Chondrocyte (in vitro differentiated cells): ENCODE results near the gene DPY19L1. TPM values are rescaled to one million over a fixed set of nuclear protein-coding genes. Genes with fewer than 3 reads are reported as not detected.
"Not testable (repeated sequence)": the region's sequence is repeated elsewhere in the genome, so short reads cannot be mapped to it uniquely, and the experiment has no call there.

Experiments
- DNase-seq: peaks from one replicate; pipeline ENCODE4 v3.0.0; 2021; ENCODE audit warnings: mixed read lengths, low spot score
- H3K27ac Mint-ChIP-seq: one replicate; pipeline ENCODE4 v1.8.0; 2021; ENCODE audit warnings: mild to moderate bottlenecking, moderate library complexity, mixed read lengths; ENCODE audit not compliant: unreplicated experiment
- H3K27me3 Mint-ChIP-seq: 2 replicates; pipeline ENCODE4 v1.8.0; 2021; ENCODE audit warnings: low read depth, mixed read lengths
- H3K36me3 Mint-ChIP-seq: 2 replicates; pipeline ENCODE4 v1.8.0; 2021; ENCODE audit warnings: low read depth, mixed read lengths
- H3K4me1 Mint-ChIP-seq: 2 replicates; pipeline ENCODE4 v1.8.0; 2021; ENCODE audit warnings: low read depth, mild to moderate bottlenecking, mixed read lengths
- H3K4me3 Mint-ChIP-seq: one replicate; pipeline ENCODE4 v1.8.0; 2021; ENCODE audit warnings: mild to moderate bottlenecking, moderate library complexity, mixed read lengths; ENCODE audit not compliant: unreplicated experiment
- H3K9me3 Mint-ChIP-seq: 2 replicates; pipeline ENCODE4 v1.8.0; 2021; ENCODE audit warnings: low read depth, mixed read lengths
- total RNA-seq: library from RNA; stranded (reverse); gene quantifications from 3 replicates; pipeline ENCODE4 v1.2.1, GENCODE V29; 2021
- TF ChIP-seq, protein P1 (sequence below): fragments of 200-600 bp; sonication (generic); IDR thresholded peaks from 2 replicates; pipeline ENCODE4 v1.5.0; 2021; ENCODE audit warnings: antibody characterized with exemption, mild to moderate bottlenecking, moderate library complexity

The DPY19L1 gene
- total RNA-seq, 1 donor from 2014 or later: 30.9 TPM

- Mint-ChIP-seq H3K36me3 (no peaks in the 10 kb centered on the region), H3K4me1 (peaks cover 35% of the 10 kb centered on the region), H3K4me3 (peak overlapping the region; percentile 27), H3K9me3 (peaks cover 6% of the 10 kb centered on the region), H3K27ac (peak overlapping the region; percentile 98), H3K27me3 (no peaks in the 10 kb centered on the region)
- TF ChIP-seq, protein P1, sequence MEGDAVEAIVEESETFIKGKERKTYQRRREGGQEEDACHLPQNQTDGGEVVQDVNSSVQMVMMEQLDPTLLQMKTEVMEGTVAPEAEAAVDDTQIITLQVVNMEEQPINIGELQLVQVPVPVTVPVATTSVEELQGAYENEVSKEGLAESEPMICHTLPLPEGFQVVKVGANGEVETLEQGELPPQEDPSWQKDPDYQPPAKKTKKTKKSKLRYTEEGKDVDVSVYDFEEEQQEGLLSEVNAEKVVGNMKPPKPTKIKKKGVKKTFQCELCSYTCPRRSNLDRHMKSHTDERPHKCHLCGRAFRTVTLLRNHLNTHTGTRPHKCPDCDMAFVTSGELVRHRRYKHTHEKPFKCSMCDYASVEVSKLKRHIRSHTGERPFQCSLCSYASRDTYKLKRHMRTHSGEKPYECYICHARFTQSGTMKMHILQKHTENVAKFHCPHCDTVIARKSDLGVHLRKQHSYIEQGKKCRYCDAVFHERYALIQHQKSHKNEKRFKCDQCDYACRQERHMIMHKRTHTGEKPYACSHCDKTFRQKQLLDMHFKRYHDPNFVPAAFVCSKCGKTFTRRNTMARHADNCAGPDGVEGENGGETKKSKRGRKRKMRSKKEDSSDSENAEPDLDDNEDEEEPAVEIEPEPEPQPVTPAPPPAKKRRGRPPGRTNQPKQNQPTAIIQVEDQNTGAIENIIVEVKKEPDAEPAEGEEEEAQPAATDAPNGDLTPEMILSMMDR: no peak
- DNase-seq: no peak
These were observed 33.5 kb downstream of the DPY19L1 start for GRCh38 chr7:35003679-35004303.

- H3K36me3 Mint-ChIP-seq, DNase-seq, H3K4me3 Mint-ChIP-seq, H3K9me3 Mint-ChIP-seq, H3K27me3 Mint-ChIP-seq: not testable (repeated sequence)
- Mint-ChIP-seq H3K4me1 (peaks cover 35% of the 10 kb centered on the region), H3K27ac (peak overlapping the region; percentile 98)
These were observed 34.1 kb downstream of the DPY19L1 start for GRCh38 chr7:35003177-35003650.

DNA sequence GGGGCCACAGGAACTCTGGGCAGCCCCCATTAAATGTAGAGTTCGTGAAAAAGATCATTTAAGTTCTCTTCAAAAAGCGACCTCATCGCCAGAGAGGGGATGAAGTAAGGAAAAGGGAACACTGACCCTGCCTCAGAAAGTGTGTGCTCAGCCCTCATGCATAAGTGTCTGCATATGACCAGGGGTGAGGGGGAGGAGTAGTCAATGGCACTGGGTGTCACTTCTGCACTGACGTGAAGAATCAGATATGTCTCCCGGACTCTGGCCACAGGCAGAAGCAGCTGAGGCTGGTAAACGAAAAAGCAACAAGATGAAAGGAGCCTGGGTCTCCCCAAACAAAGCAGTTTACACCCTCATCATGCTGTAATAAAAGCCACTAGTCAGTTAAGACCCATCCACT, 39.0 kb downstream of the DPY19L1 start:
- H3K4me3 Mint-ChIP-seq, H3K27ac Mint-ChIP-seq, H3K36me3 Mint-ChIP-seq, H3K27me3 Mint-ChIP-seq, DNase-seq, H3K9me3 Mint-ChIP-seq: not testable (repeated sequence)
- peaks cover 21% of the 10 kb centered on the region for H3K4me1 Mint-ChIP-seq

- not testable (repeated sequence) for H3K36me3 Mint-ChIP-seq, H3K9me3 Mint-ChIP-seq, H3K4me3 Mint-ChIP-seq, DNase-seq, H3K27ac Mint-ChIP-seq, H3K27me3 Mint-ChIP-seq
- peaks cover 26% of the 10 kb centered on the region for H3K4me1 Mint-ChIP-seq
These were observed 40.7 kb downstream of the DPY19L1 start for GRCh38 chr7:34996423-34997090.

GRCh38 chr7:34995757-34996156, 41.5 kb downstream of the DPY19L1 start:
- Mint-ChIP-seq H3K4me3 (no peak overlapping the region), H3K9me3 (no peaks in the 10 kb centered on the region), H3K27ac (no peak overlapping the region), H3K36me3 (peaks cover 3% of the 10 kb centered on the region), H3K27me3 (no peaks in the 10 kb centered on the region), H3K4me1 (peaks cover 26% of the 10 kb centered on the region)
- DNase-seq: no peak
- TF ChIP-seq, protein P1: no peak

DNA sequence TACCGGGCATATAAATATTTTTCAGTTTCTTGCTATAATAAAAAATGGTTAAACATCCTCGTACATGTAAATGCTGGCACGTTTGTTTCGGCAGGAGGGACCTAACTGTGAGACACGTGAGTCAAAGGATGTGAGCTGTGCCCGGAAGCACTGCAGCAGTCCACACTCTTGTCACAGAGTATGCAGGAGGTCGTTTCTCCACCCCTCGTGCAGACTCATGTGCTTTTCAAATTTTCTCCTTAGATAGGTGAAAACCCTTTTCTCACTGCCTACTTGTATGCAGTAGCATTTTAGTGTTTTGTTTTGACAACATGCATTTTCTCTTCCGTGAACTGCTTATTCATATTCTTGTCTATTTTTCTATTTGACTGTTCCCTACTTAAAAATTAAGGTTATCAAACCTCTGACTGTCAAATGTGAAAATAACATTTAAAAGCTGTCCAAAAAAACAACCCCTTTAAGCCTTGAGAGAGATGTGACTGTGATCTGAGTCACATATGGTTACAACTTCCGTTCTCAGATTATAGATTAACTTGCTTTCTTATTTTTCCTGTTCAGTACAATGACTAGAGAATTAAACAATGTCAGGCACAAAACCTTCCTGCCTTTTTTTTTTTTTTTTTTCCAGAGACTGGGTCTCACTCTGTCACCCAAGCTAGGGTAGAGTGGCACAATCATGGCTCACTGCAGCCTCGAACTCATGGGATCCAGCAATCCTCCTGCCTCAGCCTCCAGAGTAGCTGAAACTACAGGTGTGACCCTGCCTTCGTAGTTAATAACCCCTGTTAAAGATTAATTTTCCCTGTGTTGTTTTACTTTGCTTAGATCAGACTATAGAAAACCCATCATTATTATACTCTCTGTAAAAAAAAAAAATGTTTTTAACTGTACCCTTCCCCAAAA, 45.1 kb downstream of the DPY19L1 start:
- TF ChIP-seq, protein P1: no peak
- DNase-seq: no peak
- H3K27me3 Mint-ChIP-seq: no peaks in the 10 kb centered on the region
- peak overlapping the region; percentile 48 for H3K4me3 Mint-ChIP-seq
- H3K9me3 Mint-ChIP-seq: no peaks in the 10 kb centered on the region
- H3K4me1 Mint-ChIP-seq: peaks cover 26% of the 10 kb centered on the region
- no peaks in the 10 kb centered on the region for H3K36me3 Mint-ChIP-seq
- peak overlapping the region; percentile 81 for H3K27ac Mint-ChIP-seq

DNA sequence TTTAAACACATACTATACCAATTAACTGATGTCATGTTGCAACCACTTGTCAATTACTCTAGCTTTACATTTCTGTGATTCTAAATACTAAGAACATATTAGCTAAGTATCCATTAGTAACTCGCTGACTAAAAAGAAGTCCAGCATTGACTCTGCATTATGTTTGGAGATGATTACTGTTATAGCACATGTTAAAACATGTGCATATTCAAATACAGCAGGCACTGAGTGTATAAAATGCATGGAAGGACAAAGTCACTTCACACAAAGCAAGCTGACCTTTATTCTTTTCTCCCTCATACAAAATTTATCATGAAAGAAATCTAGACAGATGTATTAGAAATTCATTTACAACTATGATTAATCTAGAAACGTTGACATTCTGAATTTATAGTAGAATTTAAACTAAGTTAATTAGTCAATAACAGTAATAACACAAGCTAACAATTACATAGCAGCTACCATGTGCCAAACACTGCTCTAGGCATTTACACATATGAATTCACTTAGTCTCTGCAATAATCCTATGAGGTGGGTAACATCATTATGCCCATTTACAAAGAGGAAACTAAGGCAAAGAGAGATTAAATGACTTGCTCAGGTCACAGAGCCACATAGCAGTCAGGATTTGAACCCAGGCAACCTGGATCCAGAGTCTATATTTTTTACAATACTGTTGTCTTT, 48.7 kb downstream of the DPY19L1 start:
- H3K9me3 Mint-ChIP-seq, H3K27me3 Mint-ChIP-seq, H3K4me3 Mint-ChIP-seq, DNase-seq, H3K36me3 Mint-ChIP-seq, H3K27ac Mint-ChIP-seq: not testable (repeated sequence)
- H3K4me1 Mint-ChIP-seq: peaks cover 14% of the 10 kb centered on the region

GRCh38 chr7:34985155-34985554, 52.1 kb downstream of the DPY19L1 start:
- H3K4me1 Mint-ChIP-seq, H3K9me3 Mint-ChIP-seq, H3K36me3 Mint-ChIP-seq, H3K27ac Mint-ChIP-seq, DNase-seq, H3K4me3 Mint-ChIP-seq, H3K27me3 Mint-ChIP-seq: not testable (repeated sequence)

DNA sequence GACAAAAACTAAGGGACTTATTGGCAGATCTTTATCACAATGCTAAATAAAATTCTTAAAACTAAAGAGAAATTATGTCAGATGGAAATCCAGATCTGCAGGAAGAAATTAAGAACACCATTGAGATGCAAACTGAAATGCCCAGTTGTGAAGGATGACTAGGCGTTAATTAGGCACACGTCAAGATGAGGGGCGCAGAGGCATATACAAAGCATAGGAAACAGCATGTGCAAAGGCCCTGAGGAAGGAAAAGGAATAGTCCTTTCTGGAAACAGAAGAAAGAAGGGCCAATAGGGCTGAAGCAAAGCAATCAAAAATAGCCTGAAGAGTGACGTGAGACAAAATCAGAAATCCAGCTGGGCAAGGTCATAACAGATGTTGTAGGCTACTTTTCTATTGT, 53.1 kb downstream of the DPY19L1 start:
- not testable (repeated sequence) for DNase-seq, H3K4me1 Mint-ChIP-seq, H3K4me3 Mint-ChIP-seq, H3K27me3 Mint-ChIP-seq, H3K9me3 Mint-ChIP-seq, H3K27ac Mint-ChIP-seq, H3K36me3 Mint-ChIP-seq
